Activated T-cell treated with anti-CD3 and anti-CD28 coated beads, Interleukin-2, amount 50 U/mL, for 24 hours (primary cell): Measurements from ENCODE around the gene NDUFA3.

Experiments used
- DNase-seq: peaks from one replicate; pipeline ENCODE4 v3.0.0-alpha.2; 2020
- H3K27ac Mint-ChIP-seq: 2 replicates; pipeline ENCODE4 v1.8.0; 2020; ENCODE audit warnings: mild to moderate bottlenecking, mixed read lengths
- H3K27me3 Mint-ChIP-seq: 2 replicates; pipeline ENCODE4 v1.8.0; 2020; ENCODE audit warnings: mixed read lengths
- H3K36me3 Mint-ChIP-seq: 2 replicates; pipeline ENCODE4 v1.8.0; 2020; ENCODE audit warnings: low read depth, mixed read lengths
- H3K4me1 Mint-ChIP-seq: 2 replicates; pipeline ENCODE4 v1.8.0; 2020; ENCODE audit warnings: low read depth, mixed read lengths
- H3K4me3 Mint-ChIP-seq: 2 replicates; pipeline ENCODE4 v1.8.0; 2020; ENCODE audit warnings: mild to moderate bottlenecking, moderate library complexity, mixed read lengths
- H3K9me3 Mint-ChIP-seq: 2 replicates; pipeline ENCODE4 v1.8.0; 2020; ENCODE audit warnings: mixed read lengths

Gene NDUFA3

DNA sequence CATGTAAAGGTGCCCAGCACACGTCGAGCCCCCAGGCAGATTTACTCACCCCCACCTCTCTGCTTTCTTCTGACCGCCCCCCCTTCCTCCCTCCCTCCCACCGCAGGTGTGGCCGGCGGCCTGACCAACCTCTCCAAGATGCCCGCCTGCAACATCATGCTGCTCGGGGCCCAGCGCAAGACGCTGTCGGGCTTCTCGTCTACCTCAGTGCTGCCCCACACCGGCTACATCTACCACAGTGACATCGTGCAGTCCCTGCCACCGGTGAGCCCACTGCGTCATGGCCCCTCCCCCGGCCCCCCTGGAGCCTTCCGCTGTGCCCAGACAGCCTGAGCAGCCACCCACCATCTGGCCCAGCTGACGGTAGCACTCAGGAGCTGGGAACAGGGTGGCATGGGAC, 21.7 kb downstream of the NDUFA3 start:
- H3K27me3 Mint-ChIP-seq = no peaks in the 10 kb centered on the region
- no peak for DNase-seq
- H3K27ac Mint-ChIP-seq = no peak overlapping the region
- no peaks in the 10 kb centered on the region for H3K4me1 Mint-ChIP-seq
- no peaks in the 10 kb centered on the region for H3K9me3 Mint-ChIP-seq
- peaks cover 95% of the 10 kb centered on the region for H3K36me3 Mint-ChIP-seq
- no peak overlapping the region for H3K4me3 Mint-ChIP-seq

DNA sequence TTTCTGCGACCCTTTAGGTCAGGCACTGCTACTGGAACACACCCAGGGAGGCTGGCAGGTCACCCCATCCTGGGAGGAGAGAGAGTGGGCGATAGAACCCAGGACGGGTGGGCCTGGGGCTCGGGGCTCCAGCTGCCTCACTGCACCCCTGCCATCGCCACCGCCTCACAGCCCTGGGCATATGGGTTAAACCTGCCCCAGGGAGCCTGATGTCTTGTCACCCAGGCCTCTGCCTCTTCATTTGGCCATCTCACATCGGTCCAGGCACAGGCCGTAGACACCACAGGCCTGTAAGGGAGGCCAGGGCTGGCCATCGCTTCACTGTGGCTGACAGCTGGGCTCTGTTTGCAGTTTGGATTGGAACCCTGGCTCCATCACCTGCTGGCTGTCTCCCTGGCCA, 23.1 kb downstream of the NDUFA3 start:
- DNase-seq = no peak
- peaks cover 88% of the 10 kb centered on the region for H3K36me3 Mint-ChIP-seq
- H3K4me1 Mint-ChIP-seq = no peaks in the 10 kb centered on the region
- H3K27ac Mint-ChIP-seq = no peak overlapping the region
- H3K27me3 Mint-ChIP-seq = no peaks in the 10 kb centered on the region
- H3K4me3 Mint-ChIP-seq = no peak overlapping the region
- no peaks in the 10 kb centered on the region for H3K9me3 Mint-ChIP-seq

DNA sequence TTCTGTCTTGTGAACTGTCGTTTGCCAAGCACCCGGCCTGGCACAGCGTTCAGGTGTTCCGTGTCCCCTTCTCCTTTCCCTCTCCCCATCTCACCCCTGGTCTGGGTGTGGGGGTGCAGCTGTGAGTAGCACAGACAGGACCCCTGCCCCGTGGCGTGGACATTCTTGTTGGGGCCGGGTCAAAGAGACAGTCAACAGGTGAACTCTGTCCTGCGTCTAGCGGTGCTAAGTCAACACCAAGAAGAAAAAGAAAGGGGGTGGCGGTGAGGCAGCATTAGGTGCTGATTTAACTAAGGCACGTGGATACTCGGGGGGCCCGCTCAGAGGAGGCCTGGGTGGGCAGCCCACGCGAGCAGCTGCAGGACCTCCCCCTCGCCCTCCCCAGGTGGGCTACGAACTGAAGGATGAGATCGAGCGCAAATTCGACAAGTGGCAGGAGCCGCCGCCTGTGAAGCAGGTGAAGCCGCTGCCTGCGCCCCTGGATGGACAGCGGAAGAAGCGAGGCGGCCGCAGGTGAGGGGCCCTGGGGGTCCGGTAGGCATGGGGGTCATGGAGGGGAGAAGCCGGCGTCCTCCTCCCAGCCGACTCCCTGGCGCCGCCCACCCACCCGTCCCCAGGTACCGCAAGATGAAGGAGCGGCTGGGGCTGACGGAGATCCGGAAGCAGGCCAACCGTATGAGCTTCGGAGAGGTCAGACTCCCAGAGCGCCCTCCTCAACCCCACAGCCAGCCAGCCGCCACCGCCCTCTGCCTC, 25.2 kb downstream of the NDUFA3 start:
- no peaks in the 10 kb centered on the region for H3K4me1 Mint-ChIP-seq
- H3K36me3 Mint-ChIP-seq = peaks cover 81% of the 10 kb centered on the region
- no peak for DNase-seq
- H3K27me3 Mint-ChIP-seq = no peaks in the 10 kb centered on the region
- H3K27ac Mint-ChIP-seq = no peak overlapping the region
- H3K9me3 Mint-ChIP-seq = no peaks in the 10 kb centered on the region
- H3K4me3 Mint-ChIP-seq = no peak overlapping the region

GRCh38 chr19:54128441-54128725, 25.7 kb downstream of the NDUFA3 start:
- peaks cover 76% of the 10 kb centered on the region for H3K36me3 Mint-ChIP-seq
- H3K9me3 Mint-ChIP-seq = no peaks in the 10 kb centered on the region
- no peak for DNase-seq
- no peaks in the 10 kb centered on the region for H3K4me1 Mint-ChIP-seq
- H3K27ac Mint-ChIP-seq = no peak overlapping the region
- no peak overlapping the region for H3K4me3 Mint-ChIP-seq
- H3K27me3 Mint-ChIP-seq = no peaks in the 10 kb centered on the region

DNA sequence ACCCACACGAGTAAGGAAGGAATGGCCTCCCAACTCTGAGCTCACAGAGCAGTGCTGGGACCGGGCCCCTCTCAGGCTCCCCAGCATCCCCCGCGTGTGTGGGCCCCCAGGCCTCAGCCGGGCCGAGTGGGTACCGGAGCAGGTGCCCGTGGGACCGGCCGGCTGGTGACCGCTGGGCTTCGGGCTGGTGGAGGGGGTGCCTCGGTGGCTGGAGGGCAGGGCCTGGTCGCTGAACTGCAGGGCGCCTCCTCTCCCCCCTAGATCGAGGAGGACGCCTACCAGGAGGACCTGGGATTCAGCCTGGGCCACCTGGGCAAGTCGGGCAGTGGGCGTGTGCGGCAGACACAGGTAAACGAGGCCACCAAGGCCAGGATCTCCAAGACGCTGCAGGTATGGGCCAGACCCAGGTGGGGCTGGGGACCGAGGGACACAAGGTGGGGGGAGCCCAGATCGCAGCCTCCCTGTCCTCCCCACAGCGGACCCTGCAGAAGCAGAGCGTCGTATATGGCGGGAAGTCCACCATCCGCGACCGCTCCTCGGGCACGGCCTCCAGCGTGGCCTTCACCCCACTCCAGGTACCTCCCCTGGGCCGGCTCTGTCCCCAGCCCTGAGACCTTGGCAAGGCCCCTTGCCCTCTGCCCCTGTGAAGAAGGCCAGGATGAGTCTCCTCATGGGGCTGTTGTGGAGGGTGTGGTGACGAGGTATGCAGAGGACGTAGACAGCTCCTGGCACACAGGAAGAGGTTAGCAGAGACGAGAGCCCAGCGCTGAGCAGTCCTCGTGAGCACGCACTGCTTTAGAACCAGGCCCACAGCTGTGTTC, 26.4 kb downstream of the NDUFA3 start:
- Mint-ChIP-seq H3K4me1 (no peaks in the 10 kb centered on the region), H3K27ac (no peak overlapping the region), H3K4me3 (no peak overlapping the region), H3K36me3 (peaks cover 70% of the 10 kb centered on the region), H3K27me3 (no peaks in the 10 kb centered on the region), H3K9me3 (no peaks in the 10 kb centered on the region)
- no peak for DNase-seq

GRCh38 chr19:54129617-54129996, 27.0 kb downstream of the NDUFA3 start:
- H3K27me3 Mint-ChIP-seq = no peaks in the 10 kb centered on the region
- H3K36me3 Mint-ChIP-seq = peaks cover 64% of the 10 kb centered on the region
- no peaks in the 10 kb centered on the region for H3K4me1 Mint-ChIP-seq
- no peak for DNase-seq
- H3K27ac Mint-ChIP-seq = no peak overlapping the region
- H3K9me3 Mint-ChIP-seq = no peaks in the 10 kb centered on the region
- H3K4me3 Mint-ChIP-seq = no peak overlapping the region

GRCh38 chr19:54133312-54133956, 30.8 kb downstream of the NDUFA3 start:
- no peaks in the 10 kb centered on the region for H3K9me3 Mint-ChIP-seq
- no peaks in the 10 kb centered on the region for H3K27me3 Mint-ChIP-seq
- H3K4me1 Mint-ChIP-seq = peaks cover 12% of the 10 kb centered on the region
- no peak overlapping the region for H3K4me3 Mint-ChIP-seq
- no peak for DNase-seq
- H3K27ac Mint-ChIP-seq = no peak overlapping the region
- H3K36me3 Mint-ChIP-seq = peaks cover 29% of the 10 kb centered on the region

DNA sequence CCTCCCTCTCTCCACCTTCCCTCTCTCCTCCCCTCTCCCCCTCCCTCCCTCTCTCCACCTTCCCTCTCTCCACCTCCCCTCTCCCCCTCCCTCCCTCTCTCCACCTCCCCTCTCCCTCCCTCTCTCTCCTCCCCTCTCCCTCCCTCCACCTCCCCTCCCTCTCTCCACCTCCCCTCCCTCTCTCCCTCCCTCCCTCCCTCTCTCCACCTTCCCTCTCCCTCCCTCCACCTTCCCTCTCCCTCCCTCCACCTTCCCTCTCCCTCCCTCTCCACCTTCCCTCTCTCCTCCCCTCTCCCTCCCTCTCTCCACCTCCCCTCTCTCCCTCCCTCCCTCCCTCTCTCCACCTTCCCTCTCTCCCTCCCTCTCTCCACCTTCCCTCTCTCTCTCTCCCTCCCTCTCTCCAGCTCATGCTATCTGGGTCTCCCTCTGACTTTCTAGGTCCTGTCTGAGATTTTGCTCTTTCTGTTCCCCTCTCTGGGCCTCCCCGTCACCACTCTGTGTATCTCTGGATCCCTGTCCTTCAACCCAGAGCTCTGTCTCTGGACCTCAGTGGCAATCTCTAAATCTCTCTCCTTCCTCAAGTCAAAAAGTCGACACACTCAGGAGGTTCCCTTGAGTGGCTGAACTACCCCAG, 31.4 kb downstream of the NDUFA3 start:
- Mint-ChIP-seq H3K4me3 (no peak overlapping the region), H3K4me1 (peaks cover 18% of the 10 kb centered on the region), H3K27me3 (no peaks in the 10 kb centered on the region), H3K27ac (peak overlapping the region; percentile 15), H3K9me3 (no peaks in the 10 kb centered on the region), H3K36me3 (peaks cover 31% of the 10 kb centered on the region)
- DNase-seq = no peak

DNA sequence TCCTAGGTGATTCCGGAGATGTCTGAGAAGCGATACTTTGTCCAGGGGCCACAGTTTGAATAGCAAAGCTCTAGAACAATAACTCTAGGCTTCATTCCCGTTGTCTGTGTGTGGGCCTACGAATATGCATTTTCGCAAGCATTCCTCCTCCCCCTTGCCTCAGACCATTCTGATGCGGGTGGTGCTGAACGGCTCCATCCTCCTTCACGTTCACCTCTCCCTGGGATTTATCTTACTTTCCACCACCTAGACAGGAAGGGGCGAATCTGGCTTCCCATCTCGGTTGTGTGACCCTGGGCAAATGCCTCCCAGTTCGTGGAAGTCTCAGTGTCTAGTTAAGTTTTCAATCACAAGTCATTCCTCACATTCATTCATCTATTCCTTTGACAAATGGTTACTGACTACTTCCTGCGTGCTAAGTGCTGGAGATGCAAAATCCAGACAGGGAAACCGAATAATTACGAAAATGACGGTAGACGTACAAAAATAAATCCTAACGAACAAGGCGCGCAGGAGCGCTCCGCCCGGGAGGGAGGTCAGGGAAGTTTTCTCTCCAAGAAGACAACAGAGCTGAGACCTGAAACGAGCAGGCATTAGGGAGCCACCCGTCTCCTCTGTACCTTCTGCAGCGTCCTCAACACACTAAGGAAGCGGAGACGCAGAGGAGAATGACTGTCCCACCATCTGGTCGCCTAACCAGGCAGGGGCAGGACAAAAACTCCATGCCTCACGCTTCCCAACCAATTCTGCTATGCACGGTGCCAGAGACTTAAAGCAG, 33.6 kb downstream of the NDUFA3 start:
- Mint-ChIP-seq H3K4me1 (peaks cover 37% of the 10 kb centered on the region), H3K9me3 (no peaks in the 10 kb centered on the region), H3K27ac (peak overlapping the region; percentile 95), H3K27me3 (no peaks in the 10 kb centered on the region), H3K4me3 (peak overlapping the region; percentile 92), H3K36me3 (peaks cover 38% of the 10 kb centered on the region)
- DNase-seq = no peak

DNA sequence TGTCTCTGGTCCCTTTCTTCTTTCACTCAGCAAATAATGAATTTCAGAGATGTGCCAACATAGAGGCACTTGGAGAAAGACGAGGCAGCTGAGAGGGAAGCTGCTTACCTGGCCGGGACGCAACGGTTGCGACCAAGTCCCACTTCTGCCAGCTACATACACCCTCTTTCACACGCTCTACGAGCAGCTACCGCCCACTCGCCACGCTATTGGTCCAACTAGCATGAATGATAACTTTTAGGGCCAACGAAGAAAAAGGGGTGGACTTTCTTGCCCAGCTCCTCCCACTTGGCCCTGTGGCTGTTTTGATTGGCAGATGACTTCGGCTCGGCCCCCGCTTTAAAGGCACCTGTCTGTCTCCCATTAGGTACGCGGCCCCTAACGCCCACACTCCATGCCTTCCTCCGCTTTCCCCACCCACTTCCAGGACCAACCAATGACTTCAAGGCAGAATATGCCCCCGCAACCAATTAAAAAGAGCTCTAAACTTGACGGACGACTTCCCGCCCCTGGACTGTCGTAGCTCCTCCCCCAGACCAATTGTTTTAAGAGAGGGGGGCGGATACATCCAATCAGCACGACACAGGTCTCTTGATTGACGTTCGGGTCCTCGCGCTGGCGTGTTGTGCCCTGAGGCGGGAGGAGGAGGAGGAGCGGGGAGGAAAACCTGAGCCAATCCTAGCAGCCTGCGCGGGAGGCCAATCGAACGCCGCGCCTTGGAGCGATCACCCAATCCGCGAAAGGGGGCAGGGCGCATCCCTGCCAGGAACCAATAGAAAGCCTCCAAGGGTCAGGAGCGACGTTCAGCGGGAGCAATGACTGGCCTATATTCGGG, 34.4 kb downstream of the NDUFA3 start:
- Mint-ChIP-seq H3K27me3 (no peaks in the 10 kb centered on the region), H3K9me3 (no peaks in the 10 kb centered on the region), H3K4me3 (peak overlapping the region; percentile 92), H3K4me1 (peaks cover 43% of the 10 kb centered on the region), H3K27ac (peak overlapping the region; percentile 95), H3K36me3 (peaks cover 39% of the 10 kb centered on the region)
- DNase-seq = peak; percentile 98

DNA sequence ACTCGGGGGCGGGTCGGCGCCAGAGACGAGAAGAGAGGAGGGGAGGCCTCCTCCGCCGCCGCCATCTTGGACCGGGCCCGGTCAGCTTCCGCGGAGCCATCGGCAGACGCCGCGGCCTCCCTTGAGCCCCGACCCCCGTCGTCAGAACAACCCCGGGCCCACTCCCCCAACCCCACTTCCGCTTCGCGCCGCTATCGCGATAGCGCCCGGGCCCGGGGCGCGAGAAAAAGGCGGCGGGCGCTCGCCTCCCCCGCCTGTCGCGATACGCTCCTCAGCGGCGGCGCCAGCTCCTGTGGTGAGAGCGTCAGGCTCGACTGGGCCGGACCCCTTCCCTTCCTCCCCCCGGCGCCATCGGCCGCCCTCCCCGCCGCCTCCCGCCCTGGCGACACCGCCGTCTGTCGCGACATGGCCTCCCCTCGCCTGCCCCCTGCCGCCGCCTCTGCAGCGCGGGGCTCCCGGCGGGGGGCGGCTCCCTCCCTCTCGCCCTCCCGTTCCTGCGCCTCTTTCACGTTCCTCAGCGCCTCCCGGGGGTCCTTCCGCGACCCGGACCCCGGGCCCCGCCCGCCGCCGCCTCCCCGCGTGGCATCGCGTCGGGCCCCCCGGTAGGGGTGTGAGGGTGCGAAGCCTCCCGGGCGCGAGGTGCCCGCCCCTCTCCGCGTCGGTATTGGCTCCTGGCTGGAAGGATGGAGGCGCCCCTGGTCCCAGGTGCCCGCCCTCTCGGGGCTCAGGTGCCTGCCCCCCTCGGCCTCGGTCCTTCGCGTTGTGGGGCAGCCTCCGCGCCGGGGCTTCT, 35.2 kb downstream of the NDUFA3 start, which contains the start of gene CNOT3:
Gene CNOT3, plus strand, starts transcription at position 64 of the 790 bp plus-strand sequence. CDS start 5,217 bp downstream, outside the sequence.
- peaks cover 45% of the 10 kb centered on the region for H3K36me3 Mint-ChIP-seq
- H3K27me3 Mint-ChIP-seq = no peaks in the 10 kb centered on the region
- peak within 1 kb of the TSS; percentile 98 for H3K27ac Mint-ChIP-seq
- peak; percentile 55 for DNase-seq
- H3K4me3 Mint-ChIP-seq = peak within 1 kb of the TSS; percentile 92
- H3K9me3 Mint-ChIP-seq = no peaks in the 10 kb centered on the region
- H3K4me1 Mint-ChIP-seq = peaks cover 43% of the 10 kb centered on the region

- no peaks in the 10 kb centered on the region for H3K9me3 Mint-ChIP-seq
- peaks cover 53% of the 10 kb centered on the region for H3K36me3 Mint-ChIP-seq
- peak overlapping the region; percentile 98 for H3K27ac Mint-ChIP-seq
- peaks cover 43% of the 10 kb centered on the region for H3K4me1 Mint-ChIP-seq
- H3K27me3 Mint-ChIP-seq = no peaks in the 10 kb centered on the region
- DNase-seq = peak; percentile 63
- peak overlapping the region; percentile 92 for H3K4me3 Mint-ChIP-seq
These were observed 36.0 kb downstream of the NDUFA3 start for GRCh38 chr19:54138489-54139256.
